Measurements from ENCODE around the gene UQCRC1. TPM values are rescaled to one million over a fixed set of nuclear protein-coding genes. Genes with fewer than 3 reads are reported as not detected.

Gene UQCRC1
- total and polyA plus RNA-seq, 2 of the 8 experiments (the other 6 are each of a cell fraction or from before 2014, with no cell fraction given), result 310 to 720 TPM

DNA sequence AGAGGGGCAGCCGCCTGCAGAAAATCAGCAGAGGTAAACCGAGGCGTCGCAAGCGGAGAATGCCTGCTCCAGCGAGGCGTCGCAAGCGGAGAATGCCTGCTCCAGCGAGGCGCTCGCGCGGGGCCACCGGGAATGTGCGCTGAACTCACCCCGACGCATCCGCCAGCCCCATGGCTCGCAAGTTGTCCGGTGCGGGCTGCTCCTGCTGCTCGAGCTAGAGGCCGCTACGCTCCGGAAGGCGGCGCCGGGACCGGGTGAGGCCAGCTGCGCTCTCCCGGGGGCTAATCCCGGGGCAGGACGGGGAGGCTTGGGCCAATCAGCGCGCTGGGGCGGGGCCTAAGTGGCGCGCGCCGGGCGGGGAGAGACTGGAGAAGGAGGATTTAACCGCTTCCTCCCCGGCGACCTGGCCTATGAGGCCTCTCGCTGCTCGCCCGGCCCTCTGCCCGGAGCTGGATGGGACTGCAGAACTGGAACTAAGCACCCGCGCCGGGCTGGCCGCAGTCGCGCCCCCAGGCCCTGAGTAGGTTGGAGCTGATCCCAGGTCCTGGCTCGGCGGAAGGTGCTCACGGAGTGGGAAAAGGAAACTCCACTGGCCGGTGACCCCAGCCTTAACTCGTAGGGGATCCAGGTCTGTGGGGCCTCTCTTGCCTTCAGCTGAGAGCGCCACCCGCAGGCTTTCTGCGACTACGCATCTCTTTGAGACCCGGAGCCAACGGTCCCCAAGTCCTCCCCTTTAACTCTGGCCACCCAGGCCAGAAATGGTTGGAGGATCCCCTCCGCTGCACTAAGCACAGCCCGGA is 26.0 kb upstream of the UQCRC1 start, which contains the start of gene SLC26A6 (continued):
- TF ChIP-seq, protein P1, sequence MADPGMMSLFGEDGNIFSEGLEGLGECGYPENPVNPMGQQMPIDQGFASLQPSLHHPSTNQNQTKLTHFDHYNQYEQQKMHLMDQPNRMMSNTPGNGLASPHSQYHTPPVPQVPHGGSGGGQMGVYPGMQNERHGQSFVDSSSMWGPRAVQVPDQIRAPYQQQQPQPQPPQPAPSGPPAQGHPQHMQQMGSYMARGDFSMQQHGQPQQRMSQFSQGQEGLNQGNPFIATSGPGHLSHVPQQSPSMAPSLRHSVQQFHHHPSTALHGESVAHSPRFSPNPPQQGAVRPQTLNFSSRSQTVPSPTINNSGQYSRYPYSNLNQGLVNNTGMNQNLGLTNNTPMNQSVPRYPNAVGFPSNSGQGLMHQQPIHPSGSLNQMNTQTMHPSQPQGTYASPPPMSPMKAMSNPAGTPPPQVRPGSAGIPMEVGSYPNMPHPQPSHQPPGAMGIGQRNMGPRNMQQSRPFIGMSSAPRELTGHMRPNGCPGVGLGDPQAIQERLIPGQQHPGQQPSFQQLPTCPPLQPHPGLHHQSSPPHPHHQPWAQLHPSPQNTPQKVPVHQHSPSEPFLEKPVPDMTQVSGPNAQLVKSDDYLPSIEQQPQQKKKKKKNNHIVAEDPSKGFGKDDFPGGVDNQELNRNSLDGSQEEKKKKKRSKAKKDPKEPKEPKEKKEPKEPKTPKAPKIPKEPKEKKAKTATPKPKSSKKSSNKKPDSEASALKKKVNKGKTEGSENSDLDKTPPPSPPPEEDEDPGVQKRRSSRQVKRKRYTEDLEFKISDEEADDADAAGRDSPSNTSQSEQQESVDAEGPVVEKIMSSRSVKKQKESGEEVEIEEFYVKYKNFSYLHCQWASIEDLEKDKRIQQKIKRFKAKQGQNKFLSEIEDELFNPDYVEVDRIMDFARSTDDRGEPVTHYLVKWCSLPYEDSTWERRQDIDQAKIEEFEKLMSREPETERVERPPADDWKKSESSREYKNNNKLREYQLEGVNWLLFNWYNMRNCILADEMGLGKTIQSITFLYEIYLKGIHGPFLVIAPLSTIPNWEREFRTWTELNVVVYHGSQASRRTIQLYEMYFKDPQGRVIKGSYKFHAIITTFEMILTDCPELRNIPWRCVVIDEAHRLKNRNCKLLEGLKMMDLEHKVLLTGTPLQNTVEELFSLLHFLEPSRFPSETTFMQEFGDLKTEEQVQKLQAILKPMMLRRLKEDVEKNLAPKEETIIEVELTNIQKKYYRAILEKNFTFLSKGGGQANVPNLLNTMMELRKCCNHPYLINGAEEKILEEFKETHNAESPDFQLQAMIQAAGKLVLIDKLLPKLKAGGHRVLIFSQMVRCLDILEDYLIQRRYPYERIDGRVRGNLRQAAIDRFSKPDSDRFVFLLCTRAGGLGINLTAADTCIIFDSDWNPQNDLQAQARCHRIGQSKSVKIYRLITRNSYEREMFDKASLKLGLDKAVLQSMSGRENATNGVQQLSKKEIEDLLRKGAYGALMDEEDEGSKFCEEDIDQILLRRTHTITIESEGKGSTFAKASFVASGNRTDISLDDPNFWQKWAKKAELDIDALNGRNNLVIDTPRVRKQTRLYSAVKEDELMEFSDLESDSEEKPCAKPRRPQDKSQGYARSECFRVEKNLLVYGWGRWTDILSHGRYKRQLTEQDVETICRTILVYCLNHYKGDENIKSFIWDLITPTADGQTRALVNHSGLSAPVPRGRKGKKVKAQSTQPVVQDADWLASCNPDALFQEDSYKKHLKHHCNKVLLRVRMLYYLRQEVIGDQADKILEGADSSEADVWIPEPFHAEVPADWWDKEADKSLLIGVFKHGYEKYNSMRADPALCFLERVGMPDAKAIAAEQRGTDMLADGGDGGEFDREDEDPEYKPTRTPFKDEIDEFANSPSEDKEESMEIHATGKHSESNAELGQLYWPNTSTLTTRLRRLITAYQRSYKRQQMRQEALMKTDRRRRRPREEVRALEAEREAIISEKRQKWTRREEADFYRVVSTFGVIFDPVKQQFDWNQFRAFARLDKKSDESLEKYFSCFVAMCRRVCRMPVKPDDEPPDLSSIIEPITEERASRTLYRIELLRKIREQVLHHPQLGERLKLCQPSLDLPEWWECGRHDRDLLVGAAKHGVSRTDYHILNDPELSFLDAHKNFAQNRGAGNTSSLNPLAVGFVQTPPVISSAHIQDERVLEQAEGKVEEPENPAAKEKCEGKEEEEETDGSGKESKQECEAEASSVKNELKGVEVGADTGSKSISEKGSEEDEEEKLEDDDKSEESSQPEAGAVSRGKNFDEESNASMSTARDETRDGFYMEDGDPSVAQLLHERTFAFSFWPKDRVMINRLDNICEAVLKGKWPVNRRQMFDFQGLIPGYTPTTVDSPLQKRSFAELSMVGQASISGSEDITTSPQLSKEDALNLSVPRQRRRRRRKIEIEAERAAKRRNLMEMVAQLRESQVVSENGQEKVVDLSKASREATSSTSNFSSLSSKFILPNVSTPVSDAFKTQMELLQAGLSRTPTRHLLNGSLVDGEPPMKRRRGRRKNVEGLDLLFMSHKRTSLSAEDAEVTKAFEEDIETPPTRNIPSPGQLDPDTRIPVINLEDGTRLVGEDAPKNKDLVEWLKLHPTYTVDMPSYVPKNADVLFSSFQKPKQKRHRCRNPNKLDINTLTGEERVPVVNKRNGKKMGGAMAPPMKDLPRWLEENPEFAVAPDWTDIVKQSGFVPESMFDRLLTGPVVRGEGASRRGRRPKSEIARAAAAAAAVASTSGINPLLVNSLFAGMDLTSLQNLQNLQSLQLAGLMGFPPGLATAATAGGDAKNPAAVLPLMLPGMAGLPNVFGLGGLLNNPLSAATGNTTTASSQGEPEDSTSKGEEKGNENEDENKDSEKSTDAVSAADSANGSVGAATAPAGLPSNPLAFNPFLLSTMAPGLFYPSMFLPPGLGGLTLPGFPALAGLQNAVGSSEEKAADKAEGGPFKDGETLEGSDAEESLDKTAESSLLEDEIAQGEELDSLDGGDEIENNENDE (IDR thresholded peaks at IDR 0.05; ENCODE audit: insufficient replicate concordance, low read length), result no peak
- no peak for TF ChIP-seq BRCA1 (IDR thresholded peaks at IDR 0.05; ENCODE audit: low read depth, low read length)
- TF ChIP-seq SIX5 (IDR thresholded peaks at IDR 0.05; ENCODE audit: low read depth, low read length), result no peak
- TF ChIP-seq TAF7 (optimal IDR thresholded peaks at IDR 0.05; ENCODE audit: borderline replicate concordance, low read depth, low read length), result no peak
- no peak for TF ChIP-seq RFX5 (IDR thresholded peaks at IDR 0.05; ENCODE audit: borderline replicate concordance, low read depth, low read length)
- no peak for TF ChIP-seq CHD1 (IDR thresholded peaks at IDR 0.05; ENCODE audit: low read depth, low read length)
- peak; percentile 88 for TF ChIP-seq KDM4A (IDR thresholded peaks at IDR 0.05; ENCODE audit: low read depth, low read length, severe bottlenecking)
- no peak for TF ChIP-seq BACH1 (IDR thresholded peaks at IDR 0.05; ENCODE audit: low read length)
- TF ChIP-seq GTF2F1 (IDR thresholded peaks at IDR 0.05; ENCODE audit: borderline replicate concordance, low read depth, low read length), result no peak
- TF ChIP-seq ASH2L (IDR thresholded peaks at IDR 0.05; ENCODE audit: low read length), result peak; percentile 27
- TF ChIP-seq SAP30 (IDR thresholded peaks at IDR 0.05; ENCODE audit: insufficient read depth, insufficient replicate concordance, low read length), result peak; percentile 57

All from H1 (cell line).